SW 1271 (cell line): ENCODE data around the gene DHX30.
"Not testable (repeated sequence)": the region's sequence is repeated elsewhere in the genome, so short reads cannot be mapped to it uniquely, and the experiment has no call there.

ENCODE experiments used
- DNase-seq, 2 experiments: peaks; one replicate each; lab custom pipeline; 2025; lab: John Stamatoyannopoulos, UW

Gene DHX30

DNA sequence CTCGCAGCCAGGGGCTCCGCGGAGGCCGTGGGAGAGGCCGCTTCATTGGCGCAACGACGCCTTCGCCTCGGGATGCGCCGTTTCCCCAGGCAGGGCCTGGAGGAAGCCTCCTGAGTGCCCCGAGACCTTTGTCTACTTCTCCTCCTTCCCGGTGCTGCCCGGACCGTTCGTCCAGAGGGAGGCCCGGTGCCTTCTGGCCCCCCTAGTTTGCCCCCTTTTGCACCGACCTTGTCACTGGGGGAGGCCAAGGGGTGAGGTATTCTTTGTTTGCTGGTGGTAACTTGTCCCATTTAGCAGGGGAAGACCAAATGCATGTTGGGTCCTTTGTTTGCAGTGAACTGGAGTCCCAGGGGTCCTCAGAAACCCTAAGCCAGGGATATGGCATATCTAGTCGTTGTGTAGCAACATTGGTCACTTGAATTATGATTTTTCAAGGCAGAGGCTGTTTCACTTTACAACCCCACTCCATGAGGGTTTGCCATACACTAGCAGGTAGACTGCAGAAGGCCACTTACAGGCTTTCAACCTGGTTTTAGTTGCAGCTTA lies 615 bp downstream of the DHX30 start:
- no peak for DNase-seq

- DNase-seq = no peak
Measured at GRCh38 chr3:47804577-47804976, 1.6 kb downstream of the DHX30 start.

DNA sequence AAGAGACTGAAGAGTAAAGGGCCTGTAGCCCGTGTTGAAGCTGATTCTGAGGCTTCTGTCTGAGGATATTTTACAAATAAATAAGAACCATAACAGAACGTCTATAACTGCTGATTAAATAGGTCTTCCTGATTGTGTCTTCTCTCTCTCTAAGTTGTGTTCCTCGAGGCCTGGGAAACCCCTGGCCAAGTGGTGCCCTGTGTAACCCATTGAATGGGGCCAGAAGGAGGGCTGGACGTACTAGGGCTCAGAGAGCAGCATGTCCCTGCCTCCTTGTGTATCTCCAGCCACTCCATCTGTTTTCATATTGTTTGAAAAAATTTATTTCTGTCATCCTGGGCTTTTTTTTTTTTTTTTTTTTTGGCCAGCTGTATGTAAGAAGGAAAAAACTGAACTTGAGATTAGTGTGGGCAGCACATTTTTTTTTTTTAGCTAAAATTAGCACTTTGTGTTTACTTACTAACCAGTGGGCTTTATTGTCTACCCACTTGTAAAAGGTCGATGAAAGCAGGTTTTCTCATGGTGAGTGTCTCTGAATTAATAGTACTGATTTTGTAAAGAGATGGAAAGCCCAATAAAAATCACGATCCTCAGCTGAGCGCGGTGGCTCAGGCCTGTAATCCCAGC lies 10.7 kb downstream of the DHX30 start:
- no peak for DNase-seq

DNA sequence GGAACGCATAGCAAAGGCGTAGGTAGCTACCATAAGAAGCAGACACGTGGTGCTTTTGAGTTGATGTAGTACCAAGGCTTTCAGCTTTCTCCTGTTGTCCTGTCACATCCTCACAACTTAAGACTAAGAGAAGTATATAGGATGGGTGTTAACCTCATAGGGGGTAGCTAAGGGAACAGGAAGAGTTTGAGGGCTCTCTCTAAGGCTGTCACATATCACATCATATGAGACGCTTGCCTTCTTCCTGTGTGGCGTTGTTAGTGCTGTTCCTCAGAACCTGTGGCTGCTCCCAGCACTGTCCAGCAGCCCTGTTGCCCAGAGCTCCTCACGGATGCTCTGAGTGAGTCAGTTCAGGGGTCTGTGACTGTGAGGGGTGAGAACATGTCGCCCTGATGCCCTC lies 14.7 kb downstream of the DHX30 start:
- DNase-seq = no peak

GRCh38 chr3:47824541-47825473 lies 21.9 kb downstream of the DHX30 start:
- DNase-seq = peak; percentile 39 to 72

GRCh38 chr3:47825590-47825989 lies 22.7 kb downstream of the DHX30 start:
- DNase-seq = no peak

DNA sequence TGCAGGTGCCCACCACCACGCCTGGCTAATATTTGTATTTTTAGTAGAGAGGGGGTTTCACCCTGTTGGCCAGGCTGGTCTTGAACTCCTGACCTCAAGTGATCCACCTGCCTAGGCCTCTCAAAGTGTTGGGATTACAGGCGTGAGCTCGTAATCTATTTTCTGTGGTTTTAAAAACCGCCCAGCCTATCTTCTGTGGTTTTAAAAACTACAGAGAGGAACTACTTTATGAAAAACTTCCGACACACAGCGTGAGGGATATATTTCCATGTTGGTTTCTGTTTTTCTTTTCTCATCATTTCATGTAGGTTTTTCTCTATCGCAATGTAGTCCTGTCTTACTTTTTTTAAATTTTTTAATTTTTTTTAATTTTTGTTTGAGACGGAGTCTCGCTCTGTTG lies 26.5 kb downstream of the DHX30 start:
- not testable (repeated sequence) for DNase-seq

DNA sequence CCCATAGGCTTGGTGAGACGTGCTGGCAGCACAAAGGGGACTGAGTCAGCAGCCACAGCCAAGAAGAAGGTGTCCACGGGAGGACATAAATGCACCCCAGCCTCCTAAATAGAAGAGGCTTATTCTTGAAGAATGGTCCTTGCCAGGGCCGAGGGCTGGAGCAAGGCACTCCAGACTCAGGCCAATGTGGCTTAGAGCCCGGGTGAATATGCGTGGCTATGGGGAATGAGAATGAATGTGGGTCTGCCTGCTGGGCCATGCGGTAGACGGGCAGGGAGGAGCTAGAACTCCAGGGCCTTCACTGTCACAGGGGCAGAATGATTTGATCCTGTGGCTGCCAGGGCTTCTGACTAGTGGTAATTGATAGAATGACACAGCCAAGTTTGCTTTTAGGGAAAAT lies 34.0 kb downstream of the DHX30 start:
- DNase-seq = no peak

DNA sequence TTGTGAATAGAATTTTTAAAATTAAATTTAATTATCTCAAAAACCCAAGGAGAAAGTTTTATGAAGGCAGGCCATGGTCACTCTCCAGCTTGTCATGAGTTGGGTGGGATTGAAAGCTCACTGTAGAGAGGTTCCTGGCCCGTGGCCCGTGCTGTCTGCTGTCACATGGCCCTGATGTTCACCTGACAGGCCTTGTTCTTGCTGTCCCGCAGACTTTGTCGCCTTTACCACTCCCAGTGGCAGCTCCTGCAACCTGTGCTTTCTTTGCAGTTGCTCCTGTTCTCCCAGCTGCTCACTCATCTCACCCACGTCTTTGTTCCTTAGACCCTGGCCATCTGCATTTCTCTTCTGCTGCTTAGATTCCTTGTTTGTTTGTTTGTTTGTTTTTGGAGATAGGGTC lies 35.6 kb downstream of the DHX30 start:
- no peak for DNase-seq

- DNase-seq = no peak
Measured at GRCh38 chr3:47841786-47842349, 38.9 kb downstream of the DHX30 start.

DNA sequence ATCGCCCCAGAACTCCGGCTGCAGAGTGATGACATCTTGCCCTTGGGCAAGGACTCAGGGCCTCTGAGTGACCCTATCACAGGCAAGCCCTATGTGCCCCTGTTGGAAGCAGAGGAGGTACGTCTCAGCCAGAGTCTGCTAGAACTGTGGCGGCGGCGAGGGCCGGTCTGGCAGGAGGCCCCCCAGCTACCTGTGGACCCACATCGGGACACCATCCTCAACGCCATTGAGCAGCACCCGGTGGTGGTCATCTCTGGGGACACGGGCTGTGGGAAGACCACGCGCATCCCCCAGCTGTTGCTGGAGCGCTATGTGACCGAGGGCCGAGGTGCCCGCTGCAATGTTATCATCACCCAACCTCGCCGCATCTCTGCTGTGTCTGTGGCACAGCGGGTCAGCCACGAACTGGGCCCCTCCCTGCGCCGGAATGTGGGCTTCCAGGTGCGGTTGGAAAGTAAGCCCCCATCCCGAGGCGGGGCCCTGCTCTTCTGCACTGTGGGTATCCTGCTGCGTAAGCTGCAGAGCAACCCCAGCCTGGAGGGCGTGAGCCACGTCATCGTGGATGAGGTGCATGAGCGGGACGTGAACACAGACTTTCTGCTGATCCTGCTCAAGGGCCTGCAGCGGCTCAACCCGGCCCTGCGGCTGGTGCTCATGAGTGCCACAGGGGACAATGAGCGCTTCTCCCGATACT lies 43.4 kb downstream of the DHX30 start:
- DNase-seq = no peak

DNA sequence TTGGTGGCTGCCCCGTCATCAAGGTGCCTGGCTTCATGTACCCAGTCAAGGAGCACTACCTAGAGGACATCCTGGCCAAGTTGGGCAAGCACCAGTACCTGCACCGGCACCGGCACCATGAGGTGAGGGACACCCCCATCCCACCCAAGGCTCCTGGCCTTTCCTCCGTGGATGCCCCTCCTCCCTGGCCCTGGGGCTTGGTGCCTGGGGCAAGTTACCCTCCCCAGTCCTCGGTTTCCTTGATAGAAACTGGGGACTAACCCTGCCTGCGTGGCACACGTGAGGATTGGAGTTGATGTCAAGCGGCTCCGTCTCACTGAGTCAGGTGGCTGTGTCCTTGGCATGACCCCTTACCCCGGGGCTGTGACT lies 43.9 kb downstream of the DHX30 start:
- DNase-seq = no peak

DNA sequence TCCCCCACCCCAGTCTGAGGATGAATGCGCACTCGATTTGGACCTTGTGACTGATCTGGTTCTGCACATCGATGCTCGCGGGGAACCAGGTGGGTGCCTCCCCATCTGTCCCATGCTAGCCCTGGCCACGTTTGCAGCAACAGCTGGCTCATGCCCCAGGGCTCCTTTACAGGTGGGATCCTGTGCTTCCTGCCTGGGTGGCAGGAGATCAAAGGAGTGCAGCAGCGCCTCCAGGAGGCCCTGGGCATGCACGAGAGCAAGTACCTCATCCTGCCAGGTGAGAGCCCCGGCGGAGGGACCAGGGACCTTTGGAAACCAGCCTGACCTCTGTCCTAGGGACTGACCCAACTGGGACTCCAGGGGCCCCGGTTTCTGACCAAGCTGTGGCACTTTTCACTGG lies 44.3 kb downstream of the DHX30 start:
- DNase-seq = no peak

GRCh38 chr3:47847801-47848518 lies 45.0 kb downstream of the DHX30 start:
- no peak for DNase-seq

- DNase-seq = no peak
Measured at GRCh38 chr3:47848599-47849117, 45.7 kb downstream of the DHX30 start.

GRCh38 chr3:47849186-47849698 lies 46.3 kb downstream of the DHX30 start:
- no peak for DNase-seq

DNA sequence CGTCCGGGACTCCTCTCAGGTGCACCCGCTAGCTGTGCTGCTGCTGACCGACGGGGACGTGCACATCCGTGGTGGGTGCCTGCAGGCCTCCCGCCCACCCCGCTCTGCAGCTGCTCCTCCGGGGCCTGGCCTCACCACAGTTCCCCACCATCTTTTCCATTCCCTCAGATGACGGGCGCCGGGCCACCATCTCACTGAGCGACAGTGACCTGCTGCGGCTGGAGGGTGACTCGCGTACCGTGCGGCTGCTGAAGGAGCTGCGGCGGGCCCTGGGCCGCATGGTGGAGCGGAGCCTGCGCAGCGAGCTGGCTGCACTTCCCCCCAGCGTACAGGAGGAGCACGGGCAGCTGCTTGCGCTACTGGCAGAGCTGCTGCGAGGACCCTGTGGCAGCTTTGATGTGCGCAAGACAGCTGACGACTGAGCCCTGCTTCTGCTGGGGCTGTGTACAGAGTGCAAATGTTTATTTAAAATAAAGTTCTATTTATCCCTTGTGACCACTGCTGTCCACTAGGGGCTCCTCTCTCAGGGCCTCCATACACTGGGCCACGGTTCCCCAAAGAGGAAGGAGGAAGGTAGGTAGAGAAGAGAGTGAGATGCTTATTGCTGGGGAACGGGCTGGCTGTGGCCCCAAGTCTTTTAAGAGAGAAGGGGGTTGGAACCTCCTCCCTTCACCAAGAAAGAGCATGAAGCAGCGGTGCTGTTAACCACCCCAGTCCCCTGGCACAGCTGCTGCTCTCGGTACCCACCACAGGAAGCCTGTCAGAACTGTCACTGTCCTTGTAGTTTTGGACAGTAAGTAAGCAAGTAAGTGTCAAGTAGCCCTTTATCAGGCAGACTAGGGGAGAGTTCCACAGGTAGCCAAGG lies 47.0 kb downstream of the DHX30 start:
- DNase-seq = peak in 1 of 2 experiments; percentile 11

GRCh38 chr3:47850564-47851410 lies 47.8 kb downstream of the DHX30 start:
- DNase-seq = no peak
